HG03520 (cell line): Measurements from ENCODE around the gene SNCAIP.
A peak's percentile ranks its signal among the peaks of the same experiment; 100 is the strongest.
"Not testable (repeated sequence)": the region's sequence is repeated elsewhere in the genome, so short reads cannot be mapped to it uniquely, and the experiment has no call there.

ENCODE experiments used
- ATAC-seq: cut with Tn5 transposase; IDR thresholded peaks from one replicate; pipeline ENCODE4 v1.9.1; 2021; ENCODE audit warnings: mild to moderate bottlenecking, moderate library complexity; ENCODE audit not compliant: unreplicated experiment

SNCAIP gene

GRCh38 chr5:122457178-122457826, 145.3 kb downstream of the SNCAIP start:
- ATAC-seq = no peak

DNA sequence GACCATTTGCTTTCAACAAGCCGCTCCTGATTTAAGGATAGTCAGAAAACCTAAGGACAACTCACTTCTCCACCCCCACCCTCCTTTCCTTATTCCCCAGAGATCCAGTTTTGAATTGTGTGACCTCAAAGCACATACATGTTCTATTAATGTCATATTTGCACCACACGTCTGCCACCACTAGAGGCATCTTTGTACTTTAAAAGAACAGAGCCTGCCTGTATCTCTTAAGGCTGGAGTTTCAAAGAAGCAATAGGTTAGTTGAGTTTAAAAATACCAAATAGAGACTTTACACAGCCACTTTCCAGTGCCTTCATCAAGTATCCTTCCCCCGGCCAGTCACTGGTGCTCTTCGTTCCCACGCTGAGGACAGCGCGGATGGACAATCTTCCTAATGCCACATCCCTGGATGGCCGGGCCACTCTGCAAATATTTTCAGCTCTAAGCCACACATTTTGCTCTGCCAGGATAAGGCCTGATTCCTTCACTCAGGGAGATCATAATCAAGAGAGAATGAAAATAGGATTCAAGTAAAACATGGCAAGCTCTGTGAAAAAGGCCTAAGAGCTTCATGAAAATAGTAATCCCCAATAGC, 146.3 kb downstream of the SNCAIP start:
- peak; percentile 78 for ATAC-seq

DNA sequence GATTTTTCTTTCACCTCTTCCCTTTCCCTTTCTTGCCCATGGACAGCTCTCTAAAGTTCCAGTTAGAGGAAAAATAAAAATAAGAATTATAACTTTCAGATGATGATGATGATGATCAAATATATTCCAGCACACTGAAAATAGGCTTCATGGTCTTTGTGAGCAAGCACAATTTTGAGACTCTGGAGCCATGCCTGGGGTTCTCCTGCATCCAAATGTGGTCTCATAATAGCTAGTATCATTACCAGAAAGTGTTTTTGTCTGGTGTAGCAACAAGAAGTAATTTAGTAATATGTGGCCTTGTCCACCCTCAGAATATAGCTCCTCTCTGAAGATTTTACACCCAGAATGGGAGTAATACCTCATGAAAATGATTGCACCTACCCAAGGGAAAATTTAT, 150.4 kb downstream of the SNCAIP start:
- no peak for ATAC-seq

DNA sequence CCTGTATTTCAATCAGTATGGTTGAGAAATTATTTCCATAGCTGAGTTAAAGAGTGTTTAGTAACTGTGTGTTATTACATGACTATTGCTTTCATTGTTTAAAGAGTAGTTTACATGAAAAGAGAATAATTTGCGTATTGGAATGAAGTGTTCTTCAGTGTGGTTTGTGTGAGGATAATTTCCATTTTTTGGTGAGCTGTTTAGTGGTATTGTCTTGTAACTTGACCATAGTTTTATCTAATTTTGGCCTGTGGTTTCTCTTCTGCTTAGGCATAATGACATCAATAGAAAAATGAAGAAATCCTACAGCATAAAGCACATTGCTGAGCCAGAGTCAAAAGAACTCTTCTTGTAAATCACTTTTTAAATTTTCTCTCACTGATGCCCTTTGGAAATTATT, 151.2 kb downstream of the SNCAIP start:
- peak; percentile 43 for ATAC-seq

- no peak for ATAC-seq
Observed at GRCh38 chr5:122464191-122464590, 152.2 kb downstream of the SNCAIP start.

- ATAC-seq = no peak
Observed at GRCh38 chr5:122465031-122465577, 153.1 kb downstream of the SNCAIP start.

- ATAC-seq = no peak
Observed at GRCh38 chr5:122465994-122466393, 154.0 kb downstream of the SNCAIP start.

GRCh38 chr5:122468351-122469116, 156.5 kb downstream of the SNCAIP start:
- ATAC-seq = no peak

- no peak for ATAC-seq
Observed at GRCh38 chr5:122469384-122469919, 157.4 kb downstream of the SNCAIP start.

- no peak for ATAC-seq
Observed at GRCh38 chr5:122470365-122470764, 158.3 kb downstream of the SNCAIP start.

DNA sequence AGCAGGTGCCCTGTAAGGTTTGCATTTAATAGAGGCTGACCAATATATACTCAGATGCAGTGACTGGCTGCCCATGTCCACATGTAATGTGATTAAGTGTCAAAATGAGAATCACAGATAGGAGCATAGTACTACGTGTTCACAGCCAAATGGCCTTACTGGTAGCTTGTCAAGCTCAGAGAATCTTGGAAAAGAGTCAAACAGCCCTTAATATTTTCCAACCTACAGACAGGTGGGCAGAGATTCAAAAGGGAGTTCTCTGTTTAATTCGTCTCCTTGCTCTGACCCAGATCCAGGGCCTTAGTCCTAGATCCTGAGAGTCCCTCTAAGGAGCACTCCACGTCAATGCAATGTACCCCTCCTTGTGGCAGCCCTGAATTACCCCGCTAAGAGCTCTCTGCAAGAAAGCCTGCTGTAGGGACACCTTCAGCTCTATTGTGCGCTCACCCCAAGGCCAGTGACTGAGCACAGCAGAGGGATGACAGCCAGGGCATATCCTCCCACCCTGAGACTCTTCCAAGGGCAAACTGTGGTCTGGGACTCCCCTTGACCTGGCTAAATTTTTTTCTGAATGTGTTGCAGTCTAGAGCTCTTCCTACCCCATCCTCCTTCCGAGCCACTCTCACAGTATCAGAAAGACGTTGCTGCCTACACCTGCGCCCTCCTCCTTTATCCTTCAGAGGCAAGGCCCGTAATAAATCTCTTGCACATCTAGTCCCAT, 159.2 kb downstream of the SNCAIP start:
- no peak for ATAC-seq

DNA sequence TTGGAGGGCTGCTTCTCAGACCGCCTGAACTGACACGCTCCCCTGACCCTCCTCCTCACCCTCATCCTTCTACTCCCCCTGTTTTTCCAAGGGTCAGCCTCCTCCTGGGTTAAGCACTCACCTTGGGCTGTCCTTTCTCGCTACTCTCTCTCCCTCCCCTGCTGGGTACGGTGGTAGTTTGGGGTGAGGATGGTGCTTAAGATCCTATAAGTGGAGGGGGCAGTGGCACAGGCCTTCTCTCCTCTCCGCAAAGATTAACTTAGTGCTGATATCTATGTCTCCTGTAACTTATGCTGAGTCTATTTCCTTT, 159.7 kb downstream of the SNCAIP start:
- no peak for ATAC-seq

- ATAC-seq = no peak
Observed at GRCh38 chr5:122473138-122473843, 161.3 kb downstream of the SNCAIP start.

DNA sequence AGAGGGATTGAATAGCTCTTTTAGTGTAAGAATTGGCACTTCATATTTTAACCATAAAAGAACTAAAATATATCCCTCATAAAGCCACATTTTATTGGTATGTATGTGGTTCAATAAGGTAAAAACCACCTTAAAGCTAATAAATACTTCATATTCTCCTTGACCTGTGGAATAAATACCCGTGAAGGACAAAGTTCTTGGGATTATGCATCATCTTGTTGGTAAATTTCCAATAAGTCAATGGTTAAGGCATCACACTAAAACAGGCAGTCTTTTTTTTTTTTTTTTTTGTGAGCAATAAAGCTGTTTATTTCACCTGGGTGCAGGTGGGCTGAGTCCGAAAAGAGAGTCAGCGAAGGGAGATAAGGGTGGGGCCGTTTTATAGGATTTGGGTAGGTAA, 161.9 kb downstream of the SNCAIP start:
- no peak for ATAC-seq

GRCh38 chr5:122478741-122479442, 166.9 kb downstream of the SNCAIP start:
- ATAC-seq = no peak

DNA sequence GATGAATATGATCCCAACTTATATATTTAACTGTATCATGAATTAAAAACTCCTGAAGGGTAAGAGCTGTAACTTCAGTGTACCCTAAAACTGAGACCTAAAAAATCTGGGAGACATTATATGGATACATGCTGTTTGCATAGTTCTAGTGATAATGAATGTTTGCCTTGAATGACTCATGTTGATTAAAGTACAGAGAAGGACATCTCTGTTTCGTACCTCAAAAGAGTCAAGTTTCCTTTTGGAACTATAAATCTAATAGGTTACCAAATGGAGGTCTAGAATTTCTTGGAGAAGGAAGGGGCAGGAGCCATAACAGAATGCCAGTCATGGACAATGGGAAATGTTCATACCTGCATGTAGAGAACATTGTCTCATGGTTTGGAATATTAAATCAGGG, 168.1 kb downstream of the SNCAIP start:
- no peak for ATAC-seq

DNA sequence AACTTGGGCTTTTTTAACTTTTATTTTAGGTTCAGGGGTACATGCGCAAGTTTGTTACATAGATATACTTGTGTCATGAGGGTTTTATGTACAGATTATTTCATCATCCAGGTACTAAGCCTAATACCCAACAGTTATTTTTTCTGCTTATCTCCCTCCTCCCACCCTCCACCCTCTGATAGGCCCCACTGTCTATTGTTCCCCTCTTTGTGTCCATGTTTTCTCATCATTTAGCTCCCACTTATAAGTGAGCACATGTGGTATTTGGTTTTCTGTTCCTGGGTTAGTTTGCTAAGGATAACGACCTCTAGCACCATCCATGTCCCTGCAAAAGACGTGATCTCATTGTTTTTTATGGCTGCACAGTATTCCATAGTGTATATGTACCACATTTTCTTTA, 172.1 kb downstream of the SNCAIP start:
- no peak for ATAC-seq

DNA sequence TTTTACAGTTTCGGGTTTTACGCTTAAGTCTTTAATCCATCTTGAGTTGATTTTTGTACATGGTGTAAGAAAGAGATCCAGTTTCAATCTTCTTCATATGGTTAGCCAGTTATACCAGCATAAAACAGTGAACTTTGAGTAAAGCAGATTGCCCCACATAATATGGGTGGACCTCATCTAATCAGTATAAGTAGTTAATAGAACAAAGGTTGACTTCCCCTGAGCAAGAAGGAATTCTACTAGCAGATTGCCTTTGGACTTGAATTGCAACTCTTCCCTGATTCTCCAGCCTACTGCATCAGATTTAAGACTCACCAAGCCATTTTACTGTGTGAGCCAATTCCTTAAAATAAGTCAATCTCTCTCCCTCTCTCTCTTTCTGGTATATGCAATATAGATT, 173.2 kb downstream of the SNCAIP start:
- ATAC-seq = no peak

GRCh38 chr5:122486616-122487015, 174.6 kb downstream of the SNCAIP start:
- ATAC-seq = not testable (repeated sequence)

DNA sequence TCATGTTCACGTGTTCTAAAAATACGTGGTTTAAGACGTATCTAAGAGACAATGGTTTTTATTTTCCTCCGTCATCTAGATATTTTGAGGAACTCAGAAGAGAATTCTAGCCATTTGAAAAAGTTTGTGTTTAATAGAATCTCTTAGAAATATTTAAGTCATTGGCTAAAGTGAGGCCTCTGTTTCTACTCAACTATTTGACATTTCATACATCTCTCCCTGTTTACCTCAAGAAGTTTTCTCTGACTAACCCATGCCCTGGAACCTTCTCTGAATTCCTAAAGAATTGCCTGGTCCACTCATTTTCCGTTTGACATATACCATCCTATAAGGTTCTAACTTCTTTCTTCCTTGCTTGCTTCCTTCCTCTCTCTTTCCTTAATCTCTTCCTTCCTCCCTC, 178.7 kb downstream of the SNCAIP start:
- ATAC-seq = no peak
